SU-DHL-6 (cell line): ENCODE measurements around the gene IGFL4.

ENCODE experiments used
- H2AFZ ChIP-seq: fragments of 200-600 bp; sonication (generic); 2 replicates; pipeline ENCODE4 v1.6.1; 2014; ENCODE audit warnings: low read depth, mild to moderate bottlenecking, moderate library complexity, mixed read lengths, antibody characterized with exemption, low read length; ENCODE audit not compliant: severe bottlenecking
- H3F3A ChIP-seq: fragments of 200-600 bp; shearing (Covaris generic); 2 replicates; pipeline ENCODE4 v1.6.0; 2016; ENCODE audit warnings: antibody characterized with exemption, mild to moderate bottlenecking; ENCODE audit not compliant: insufficient read depth
- H3K27ac ChIP-seq: fragments of 200-600 bp; sonication (generic); 2 replicates; pipeline ENCODE4 v1.5.1; 2016; ENCODE audit warnings: low read depth, mild to moderate bottlenecking, low read length, moderate library complexity, mixed read lengths
- H3K27me3 ChIP-seq: fragments of 200-600 bp; sonication (generic), shearing (Covaris generic); 2 replicates; pipeline ENCODE4 v1.6.0; 2014; ENCODE audit warnings: mild to moderate bottlenecking, low read length
- H3K36me3 ChIP-seq: fragments of 200-600 bp; sonication (generic); 2 replicates; pipeline ENCODE4 v1.6.1; 2014; ENCODE audit warnings: mild to moderate bottlenecking, low read length, mixed read lengths
- H3K4me2 ChIP-seq: fragments of 300-600, 200-600 bp; shearing (Covaris generic), sonication (generic); 2 replicates; pipeline ENCODE4 v1.6.0; 2014; ENCODE audit warnings: low read length, low read depth, mild to moderate bottlenecking; ENCODE audit not compliant: poor library complexity, severe bottlenecking
- H3K4me3 ChIP-seq: fragments of 200-600 bp; sonication (generic); 2 replicates; pipeline ENCODE4 v1.5.1; 2014; ENCODE audit warnings: antibody characterized with exemption, low read length, mild to moderate bottlenecking, mixed read lengths; ENCODE audit not compliant: insufficient read depth, poor library complexity, severe bottlenecking
- H3K79me2 ChIP-seq: fragments of 200-600 bp; sonication (generic); 2 replicates; pipeline ENCODE4 v1.6.1; 2014; ENCODE audit warnings: mild to moderate bottlenecking, low read length, moderate library complexity; ENCODE audit not compliant: insufficient read depth
- H3K9ac ChIP-seq: fragments of 200-600 bp; sonication (generic); 2 replicates; pipeline ENCODE4 v1.7.0; 2014; ENCODE audit warnings: mild to moderate bottlenecking, low read length
- H3K9me2 ChIP-seq: fragments of 200-600 bp; sonication (generic); replicated peaks from 2 replicates; pipeline ENCODE4 v1.6.1; 2014; ENCODE audit warnings: low read length; ENCODE audit not compliant: insufficient read depth
- H3K9me3 ChIP-seq: fragments of 200-600 bp; sonication (generic); 2 replicates; pipeline ENCODE4 v1.6.1; 2014; ENCODE audit warnings: low read length, mixed read lengths; ENCODE audit not compliant: insufficient read depth
- H4K20me1 ChIP-seq: fragments of 200-600 bp; sonication (generic); 2 replicates; pipeline ENCODE4 v1.6.1; 2014; ENCODE audit warnings: low read depth, mild to moderate bottlenecking, antibody characterized with exemption, low read length, moderate library complexity, mixed read lengths
- EZH2phosphoT487 ChIP-seq: fragments of 200-600 bp; sonication (generic), shearing (Covaris generic); conservative IDR thresholded peaks from 2 replicates; pipeline ENCODE4 v1.6.1; 2018; ENCODE audit warnings: mild to moderate bottlenecking, antibody characterized with exemption, low read length, moderate library complexity, mixed read lengths
- TF ChIP-seq, protein P1 (sequence below): fragments of 200-600 bp; sonication (generic); IDR thresholded peaks from one replicate; pipeline ENCODE4 v1.5.1; 2017; ENCODE audit warnings: antibody characterized with exemption, mild to moderate bottlenecking, low read length, moderate library complexity; ENCODE audit not compliant: insufficient read depth, poor library complexity, severe bottlenecking

IGFL4 gene

DNA sequence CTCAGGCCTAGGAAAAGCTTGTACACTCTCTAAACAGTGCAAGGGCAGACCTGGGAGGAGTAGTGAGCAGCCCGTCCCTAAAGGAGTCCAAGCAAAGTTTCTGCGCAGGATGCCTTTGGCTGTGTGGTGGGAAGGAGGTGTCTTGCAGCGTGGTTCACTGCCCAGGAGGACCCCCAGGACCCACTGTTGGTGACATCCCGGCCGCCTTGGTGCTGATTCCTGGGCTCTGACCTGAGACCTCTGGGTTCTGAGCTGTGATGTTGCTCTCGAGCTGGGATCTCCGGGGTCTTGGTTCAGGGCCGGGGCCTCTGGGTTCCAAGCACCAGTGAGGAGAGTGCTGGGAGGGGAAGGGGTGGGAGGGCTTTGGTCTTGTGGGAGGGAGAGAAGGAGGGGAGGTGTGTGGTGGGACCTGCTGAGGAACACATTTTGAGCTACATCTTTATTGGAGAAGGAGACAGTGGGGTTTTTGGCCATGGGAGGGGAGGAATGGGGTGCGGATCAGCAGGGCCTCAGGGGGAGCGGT, 22.0 kb downstream of the IGFL4 start:
- no peaks in the 10 kb centered on the region for H3K79me2 ChIP-seq

DNA sequence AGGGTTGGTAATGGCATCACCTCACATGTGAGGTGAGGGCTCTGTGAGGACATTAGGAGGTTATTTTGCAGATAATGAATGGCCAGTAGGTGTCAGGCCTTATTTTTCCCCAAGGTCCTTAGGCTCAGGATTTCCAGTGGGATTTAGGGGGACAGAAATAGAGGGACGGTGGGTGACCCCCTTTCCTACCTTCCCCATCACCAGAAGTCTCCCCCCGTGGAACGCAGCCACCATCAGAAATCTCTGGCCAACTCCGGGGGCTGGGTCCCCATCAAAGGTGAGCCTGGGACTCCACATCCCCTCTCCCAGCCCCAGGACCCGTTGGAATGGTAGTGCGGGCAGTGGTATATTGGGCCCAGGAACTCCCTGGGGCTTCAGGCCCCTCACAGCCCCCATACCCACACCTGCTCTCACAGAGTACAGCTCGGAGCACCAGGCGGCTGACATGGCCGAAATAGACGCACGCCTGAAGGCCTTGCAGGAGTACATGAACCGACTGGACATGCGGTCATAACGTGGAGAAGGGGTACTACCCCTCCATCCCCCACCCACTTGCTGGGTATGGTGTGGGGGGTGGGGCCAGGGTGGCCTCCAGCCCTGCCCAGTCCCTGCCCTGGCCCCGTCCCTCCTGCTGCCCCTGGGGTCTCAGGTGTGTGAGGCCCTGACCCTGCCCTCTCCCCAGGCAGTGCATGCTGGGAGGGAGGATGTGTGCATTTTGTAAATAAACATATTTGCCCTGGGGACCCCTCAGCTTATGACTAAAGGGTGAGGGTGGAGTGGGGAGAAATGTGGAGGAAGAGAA, 22.7 kb downstream of the IGFL4 start:
- Histone ChIP-seq H3K4me2 (no peak overlapping the region), H2AFZ (no peak overlapping the region), H3K9me3 (no peaks in the 10 kb centered on the region), H3K27me3 (no peaks in the 10 kb centered on the region), H4K20me1 (no peaks in the 10 kb centered on the region), H3K4me3 (no peak overlapping the region), H3K79me2 (no peaks in the 10 kb centered on the region), H3K9me2 (no peaks in the 10 kb centered on the region), H3K27ac (no peak overlapping the region), H3K9ac (no peak overlapping the region), H3K36me3 (no peaks in the 10 kb centered on the region), H3F3A (peaks cover 5% of the 10 kb centered on the region)
- TF ChIP-seq EZH2phosphoT487 = no peak
- TF ChIP-seq, protein P1, sequence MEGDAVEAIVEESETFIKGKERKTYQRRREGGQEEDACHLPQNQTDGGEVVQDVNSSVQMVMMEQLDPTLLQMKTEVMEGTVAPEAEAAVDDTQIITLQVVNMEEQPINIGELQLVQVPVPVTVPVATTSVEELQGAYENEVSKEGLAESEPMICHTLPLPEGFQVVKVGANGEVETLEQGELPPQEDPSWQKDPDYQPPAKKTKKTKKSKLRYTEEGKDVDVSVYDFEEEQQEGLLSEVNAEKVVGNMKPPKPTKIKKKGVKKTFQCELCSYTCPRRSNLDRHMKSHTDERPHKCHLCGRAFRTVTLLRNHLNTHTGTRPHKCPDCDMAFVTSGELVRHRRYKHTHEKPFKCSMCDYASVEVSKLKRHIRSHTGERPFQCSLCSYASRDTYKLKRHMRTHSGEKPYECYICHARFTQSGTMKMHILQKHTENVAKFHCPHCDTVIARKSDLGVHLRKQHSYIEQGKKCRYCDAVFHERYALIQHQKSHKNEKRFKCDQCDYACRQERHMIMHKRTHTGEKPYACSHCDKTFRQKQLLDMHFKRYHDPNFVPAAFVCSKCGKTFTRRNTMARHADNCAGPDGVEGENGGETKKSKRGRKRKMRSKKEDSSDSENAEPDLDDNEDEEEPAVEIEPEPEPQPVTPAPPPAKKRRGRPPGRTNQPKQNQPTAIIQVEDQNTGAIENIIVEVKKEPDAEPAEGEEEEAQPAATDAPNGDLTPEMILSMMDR = no peak

More for the DNA sequence above, 22.0 kb downstream of the IGFL4 start:
- H4K20me1 ChIP-seq = no peaks in the 10 kb centered on the region
- H3K9me3 ChIP-seq = no peaks in the 10 kb centered on the region
- no peak overlapping the region for H3K4me2 ChIP-seq
- no peak overlapping the region for H3K4me3 ChIP-seq
- no peaks in the 10 kb centered on the region for H3K27me3 ChIP-seq
- peaks cover 5% of the 10 kb centered on the region for H3F3A ChIP-seq
- H3K36me3 ChIP-seq = no peaks in the 10 kb centered on the region
- no peak overlapping the region for H3K9ac ChIP-seq
- H3K27ac ChIP-seq = no peak overlapping the region
- no peak for TF ChIP-seq EZH2phosphoT487
- TF ChIP-seq, protein P1 = no peak
- H3K9me2 ChIP-seq = no peaks in the 10 kb centered on the region
- no peak overlapping the region for H2AFZ ChIP-seq

DNA sequence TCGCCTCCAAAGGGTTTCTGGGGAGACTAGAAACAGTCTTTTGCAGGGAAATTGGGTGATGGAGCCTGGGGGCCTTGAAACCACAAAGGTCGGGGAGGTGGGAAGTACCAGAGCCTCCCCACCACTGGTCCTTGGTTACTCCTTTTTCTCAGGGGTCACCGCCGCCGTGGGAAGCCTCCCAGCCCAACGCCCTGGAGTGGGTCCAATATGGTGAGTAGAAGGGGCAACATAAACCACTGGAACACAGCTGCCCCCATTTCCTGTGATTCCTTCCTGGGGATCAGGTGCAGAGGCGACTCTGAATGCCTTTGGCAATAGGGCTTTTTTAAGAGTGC, 23.7 kb downstream of the IGFL4 start:
- no peak overlapping the region for H2AFZ ChIP-seq
- no peaks in the 10 kb centered on the region for H3K79me2 ChIP-seq
- no peak for TF ChIP-seq EZH2phosphoT487
- TF ChIP-seq, protein P1 = no peak
- no peaks in the 10 kb centered on the region for H3K27me3 ChIP-seq
- no peaks in the 10 kb centered on the region for H3K36me3 ChIP-seq
- no peak overlapping the region for H3K27ac ChIP-seq
- H4K20me1 ChIP-seq = no peaks in the 10 kb centered on the region
- no peak overlapping the region for H3K4me3 ChIP-seq
- H3K9me2 ChIP-seq = no peaks in the 10 kb centered on the region
- no peak overlapping the region for H3K4me2 ChIP-seq
- H3K9ac ChIP-seq = no peak overlapping the region
- H3K9me3 ChIP-seq = no peaks in the 10 kb centered on the region
- peaks cover 5% of the 10 kb centered on the region for H3F3A ChIP-seq
